Measurements from ENCODE around the gene ABI3BP.

DNA sequence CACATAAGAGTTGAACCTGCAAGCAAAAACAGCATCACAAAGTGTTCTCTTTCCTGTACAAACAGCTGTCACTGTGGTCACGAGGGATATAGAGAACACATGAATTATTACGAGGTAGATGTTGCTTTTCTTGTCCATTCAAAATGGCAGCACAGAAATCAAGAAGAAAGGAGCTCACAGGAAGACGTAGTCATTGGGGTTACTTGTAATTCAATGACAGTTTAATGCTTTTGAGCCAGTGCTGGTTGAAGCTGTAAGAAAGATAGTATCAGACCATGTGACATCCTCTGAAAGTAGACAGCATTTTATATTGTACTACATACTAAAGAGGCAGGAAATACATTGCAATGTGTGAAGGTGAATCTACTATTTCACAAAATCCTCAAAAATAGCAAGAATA, 140.4 kb downstream of the ABI3BP start:
- TF ChIP-seq, protein P1, sequence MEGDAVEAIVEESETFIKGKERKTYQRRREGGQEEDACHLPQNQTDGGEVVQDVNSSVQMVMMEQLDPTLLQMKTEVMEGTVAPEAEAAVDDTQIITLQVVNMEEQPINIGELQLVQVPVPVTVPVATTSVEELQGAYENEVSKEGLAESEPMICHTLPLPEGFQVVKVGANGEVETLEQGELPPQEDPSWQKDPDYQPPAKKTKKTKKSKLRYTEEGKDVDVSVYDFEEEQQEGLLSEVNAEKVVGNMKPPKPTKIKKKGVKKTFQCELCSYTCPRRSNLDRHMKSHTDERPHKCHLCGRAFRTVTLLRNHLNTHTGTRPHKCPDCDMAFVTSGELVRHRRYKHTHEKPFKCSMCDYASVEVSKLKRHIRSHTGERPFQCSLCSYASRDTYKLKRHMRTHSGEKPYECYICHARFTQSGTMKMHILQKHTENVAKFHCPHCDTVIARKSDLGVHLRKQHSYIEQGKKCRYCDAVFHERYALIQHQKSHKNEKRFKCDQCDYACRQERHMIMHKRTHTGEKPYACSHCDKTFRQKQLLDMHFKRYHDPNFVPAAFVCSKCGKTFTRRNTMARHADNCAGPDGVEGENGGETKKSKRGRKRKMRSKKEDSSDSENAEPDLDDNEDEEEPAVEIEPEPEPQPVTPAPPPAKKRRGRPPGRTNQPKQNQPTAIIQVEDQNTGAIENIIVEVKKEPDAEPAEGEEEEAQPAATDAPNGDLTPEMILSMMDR (IDR thresholded peaks at IDR 0.05; ENCODE audit: low read length) = no peak
- TF ChIP-seq EZH2 (optimal IDR thresholded peaks at IDR 0.05; ENCODE audit: low read depth, low read length) (no peak), EZH2phosphoT487 (IDR thresholded peaks at IDR 0.05; ENCODE audit: low read length) (no peak)

Data from MM.1S (cell line).